DMS79 (cell line): Measurements from ENCODE around the gene CLIC5.

Source experiments
- DNase-seq: peaks from one replicate; lab custom pipeline; 2025; lab: John Stamatoyannopoulos, UW

Gene CLIC5

DNA sequence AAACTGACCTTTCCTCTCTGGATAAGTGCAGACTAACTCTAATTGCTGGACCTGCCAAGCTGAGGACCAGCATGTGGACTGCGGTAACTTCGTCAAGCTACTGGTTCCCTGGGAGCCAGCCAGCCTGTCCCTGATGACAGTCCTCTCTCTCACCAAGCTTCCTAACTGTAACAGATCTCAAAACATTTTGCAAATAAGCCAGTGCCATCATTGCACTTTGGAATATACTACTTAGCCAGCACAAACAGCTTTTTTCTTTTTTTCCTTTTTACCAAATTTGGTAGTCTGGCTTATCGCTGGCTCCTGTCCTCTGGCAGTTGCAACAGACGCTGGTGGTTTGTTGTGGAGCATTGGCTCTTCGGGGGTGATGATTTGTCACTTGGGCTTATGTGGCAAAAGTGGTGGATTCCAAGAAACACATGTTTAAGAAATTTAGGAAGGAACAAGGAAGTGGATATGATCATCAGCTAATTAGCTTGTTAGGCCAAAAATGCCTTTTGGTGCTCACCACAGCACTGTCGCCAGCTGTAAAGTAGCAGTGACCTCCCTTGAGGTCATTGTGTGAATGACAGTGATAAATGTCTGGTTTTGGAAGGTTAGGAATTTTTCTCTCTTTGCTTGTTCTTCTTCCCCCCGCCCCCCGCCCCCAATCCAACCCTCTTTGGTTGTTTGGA lies 171.7 kb downstream of the CLIC5 start:
- DNase-seq: no peak

DNA sequence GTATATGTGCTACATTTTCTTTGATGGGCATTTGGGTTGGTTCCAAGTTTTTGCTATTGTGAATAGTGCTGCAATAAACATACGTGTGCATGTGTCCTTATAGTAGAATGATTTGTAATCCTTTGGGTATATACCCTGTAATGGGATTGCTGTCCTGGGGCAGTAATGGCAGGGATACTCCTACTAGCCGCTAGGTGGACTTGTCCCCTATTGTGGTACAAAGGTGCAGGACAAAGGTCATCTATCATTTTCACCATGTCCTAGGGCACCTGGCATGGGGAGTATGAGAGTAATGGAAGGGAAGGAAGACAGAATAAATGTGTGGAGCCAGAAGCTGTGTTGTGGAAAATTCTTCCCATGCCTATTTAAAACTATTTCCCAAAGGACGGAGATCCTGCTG lies 174.6 kb downstream of the CLIC5 start:
- DNase-seq: no peak

DNA sequence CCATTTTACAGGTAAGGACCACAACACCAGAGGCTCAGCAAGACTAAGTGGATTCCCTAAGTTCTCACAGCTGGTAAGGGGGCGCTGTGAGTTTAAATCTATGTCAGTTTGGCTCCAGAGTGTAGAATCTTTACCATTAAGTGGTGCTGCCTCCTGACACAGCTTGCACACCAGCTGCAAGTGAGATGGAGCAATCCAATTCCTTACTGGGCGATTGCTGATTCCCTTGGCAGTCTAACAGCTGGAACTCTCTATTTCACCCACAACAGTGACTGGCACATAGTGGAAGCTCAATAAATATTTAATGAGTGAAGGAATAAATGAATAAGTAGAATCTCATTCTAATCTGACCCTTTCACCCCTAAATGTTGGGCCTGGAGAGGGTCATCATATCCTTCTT lies 176.7 kb downstream of the CLIC5 start:
- no peak for DNase-seq

DNA sequence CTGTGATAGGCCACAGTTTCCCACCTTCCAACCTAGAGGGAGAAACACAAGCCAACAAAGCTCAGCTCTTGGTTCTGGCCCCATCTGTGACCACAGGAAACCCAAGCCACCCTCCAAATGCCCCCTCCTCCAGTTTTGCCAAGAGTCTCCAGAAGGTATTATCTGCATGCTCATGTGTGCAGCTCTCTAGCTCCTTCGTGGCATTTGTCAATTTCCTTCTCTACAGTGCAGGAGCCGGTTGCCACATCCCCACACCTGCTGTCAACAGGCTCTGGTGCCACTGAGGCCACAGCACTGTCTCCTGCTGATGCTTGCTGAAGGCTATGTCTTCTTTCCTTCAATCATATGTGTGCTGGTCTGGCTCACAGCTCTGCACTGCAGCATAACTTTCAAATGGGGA lies 177.2 kb downstream of the CLIC5 start:
- DNase-seq: no peak

DNA sequence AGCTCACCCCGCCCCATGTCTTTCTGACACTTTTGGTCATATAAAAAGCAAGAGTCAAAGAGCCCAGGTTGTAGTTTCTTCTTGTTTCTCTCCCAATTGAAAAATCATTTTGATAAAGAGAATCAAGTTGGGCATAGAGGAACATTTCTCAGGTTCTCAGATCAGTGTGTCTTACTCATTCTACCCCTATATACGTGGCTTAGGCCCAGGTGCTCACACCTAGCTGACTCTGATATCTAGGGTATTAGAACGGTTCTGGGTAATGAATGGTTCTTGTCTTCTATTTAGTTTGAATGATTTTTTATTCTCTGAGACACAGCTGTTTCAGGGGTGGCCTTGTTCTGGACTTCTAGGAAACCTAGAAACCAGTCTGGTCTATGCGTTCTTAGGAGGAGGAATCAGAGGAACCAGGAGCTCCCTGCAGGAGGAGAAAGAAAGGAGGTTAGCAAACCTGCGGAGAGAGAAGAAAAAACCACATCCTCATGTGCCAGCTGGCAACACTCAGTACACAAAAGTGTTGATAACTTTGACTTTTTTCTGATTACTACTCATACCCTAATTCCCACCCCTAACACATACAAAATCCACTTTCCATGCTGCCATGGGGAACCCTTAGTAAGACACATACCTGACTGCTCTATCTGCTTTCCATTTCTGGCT lies 178.0 kb downstream of the CLIC5 start:
- DNase-seq: no peak

DNA sequence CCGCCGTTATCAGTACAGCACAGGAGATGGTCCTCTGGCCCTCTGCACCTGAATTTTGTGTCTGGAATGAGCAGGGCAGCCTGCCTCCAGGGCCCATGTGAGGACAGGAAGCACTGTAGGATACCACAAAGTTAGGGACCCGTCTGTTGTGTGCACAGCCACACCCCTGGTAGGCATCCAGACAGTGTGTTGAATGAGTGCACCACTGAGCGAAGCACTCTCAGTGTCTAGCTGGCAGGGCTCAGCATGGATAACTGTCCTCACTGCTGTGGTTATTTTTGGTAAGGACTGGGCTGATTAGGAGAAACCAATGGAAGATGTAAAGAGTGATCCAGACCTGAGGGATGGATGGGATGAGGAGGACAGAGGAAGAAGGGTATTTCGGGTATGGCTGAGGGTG lies 178.7 kb downstream of the CLIC5 start:
- DNase-seq: no peak

DNA sequence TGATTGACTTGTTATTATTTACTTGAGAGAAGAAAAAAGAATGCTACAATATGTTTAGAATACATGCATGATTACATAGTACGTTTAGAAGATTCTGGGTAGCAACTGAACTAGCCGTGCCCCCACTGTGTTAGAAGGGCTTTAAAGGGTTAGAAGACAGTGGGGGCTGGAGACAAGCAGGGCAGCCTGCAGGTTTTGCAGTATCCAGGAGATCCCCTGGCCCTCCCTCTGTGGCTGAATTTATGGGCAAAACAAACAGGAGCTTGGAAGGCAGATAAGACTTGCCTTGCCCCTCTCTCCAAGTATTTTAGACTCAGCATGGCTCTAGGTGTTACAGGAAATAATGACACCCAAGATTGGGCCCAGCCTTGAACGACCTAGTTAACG lies 179.2 kb downstream of the CLIC5 start:
- DNase-seq: no peak

DNA sequence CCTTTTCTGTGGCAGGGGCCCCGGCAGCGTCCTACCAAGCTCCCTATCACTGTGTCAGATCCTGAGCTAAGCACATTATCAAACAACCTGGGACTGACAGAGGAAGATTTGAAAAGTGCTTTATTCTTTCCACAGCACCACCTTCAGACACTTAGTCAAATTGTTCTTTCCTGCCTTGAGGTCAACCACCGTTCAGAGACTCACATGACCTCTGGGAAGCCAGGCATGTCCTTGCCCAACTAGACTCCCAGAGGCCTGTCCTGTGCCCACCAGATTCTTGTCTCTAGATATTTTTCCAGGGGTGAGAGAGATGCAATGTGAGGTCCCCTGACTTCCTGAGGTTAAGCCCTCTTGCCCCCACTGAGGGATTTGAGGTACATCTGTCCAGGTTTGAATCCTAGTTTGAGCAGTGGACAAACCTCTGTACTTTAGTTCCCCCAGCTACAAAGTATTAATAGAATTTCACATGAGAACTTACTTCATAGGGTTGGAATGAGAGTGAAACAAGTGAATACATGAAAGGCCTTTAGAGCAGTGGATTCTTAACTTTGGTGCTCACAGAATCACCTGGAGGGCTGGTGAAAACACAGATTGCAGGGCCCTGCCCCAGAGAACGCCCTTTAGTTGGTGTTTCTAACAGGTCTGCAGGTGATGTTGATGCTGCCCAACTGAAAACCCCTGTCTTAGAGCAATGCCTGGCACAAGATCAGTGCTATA lies 179.8 kb downstream of the CLIC5 start:
- DNase-seq: no peak

DNA sequence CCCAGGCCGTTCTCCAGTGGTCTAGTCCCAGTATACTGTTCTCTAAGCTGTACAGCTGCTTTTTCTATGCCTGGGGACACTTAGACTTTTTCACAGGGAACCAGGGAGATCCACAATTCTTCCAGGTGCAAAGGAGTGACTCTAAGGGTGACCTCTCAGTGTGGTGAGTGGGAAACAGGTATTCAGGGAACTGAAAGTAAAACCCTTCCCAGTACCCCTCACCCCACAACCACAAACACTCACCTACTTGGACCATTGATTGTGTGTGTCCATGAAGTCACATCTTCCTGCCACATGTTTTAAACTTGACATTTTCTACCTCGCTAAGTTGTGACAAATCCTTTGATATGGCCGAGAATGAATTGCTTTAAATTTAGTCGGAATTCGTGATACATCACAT lies 183.6 kb downstream of the CLIC5 start:
- DNase-seq: no peak
